GM21717 (cell line): ENCODE measurements around the gene BAIAP2.

Experiments used
- ATAC-seq: cut with Tn5 transposase; IDR thresholded peaks from one replicate; pipeline ENCODE4 v1.9.1; 2021; ENCODE audit warnings: mild to moderate bottlenecking, moderate library complexity; ENCODE audit not compliant: unreplicated experiment

The BAIAP2 gene

GRCh38 chr17:81036197-81036941 is 1.4 kb downstream of the BAIAP2 start:
- ATAC-seq: no peak

GRCh38 chr17:81037026-81037797 is 2.3 kb downstream of the BAIAP2 start:
- ATAC-seq: no peak

- no peak for ATAC-seq
Observed at GRCh38 chr17:81037798-81038733, 3.1 kb downstream of the BAIAP2 start.

- ATAC-seq: no peak
Observed at GRCh38 chr17:81039096-81039495, 4.1 kb downstream of the BAIAP2 start.

- no peak for ATAC-seq
Observed at GRCh38 chr17:81039854-81040758, 5.2 kb downstream of the BAIAP2 start.

GRCh38 chr17:81040791-81041337 is 5.9 kb downstream of the BAIAP2 start:
- no peak for ATAC-seq

- no peak for ATAC-seq
Observed at GRCh38 chr17:81042606-81043005, 7.7 kb downstream of the BAIAP2 start.

- ATAC-seq: no peak
Observed at GRCh38 chr17:81043319-81043724, 8.4 kb downstream of the BAIAP2 start.

GRCh38 chr17:81043725-81044427 is 8.9 kb downstream of the BAIAP2 start:
- ATAC-seq: no peak

- ATAC-seq: no peak
Observed at GRCh38 chr17:81044428-81044763, 9.4 kb downstream of the BAIAP2 start.

- no peak for ATAC-seq
Observed at GRCh38 chr17:81044764-81045589, 10.0 kb downstream of the BAIAP2 start.

GRCh38 chr17:81045590-81046095 is 10.7 kb downstream of the BAIAP2 start:
- ATAC-seq: no peak

GRCh38 chr17:81046132-81046769 is 11.3 kb downstream of the BAIAP2 start:
- ATAC-seq: no peak

- no peak for ATAC-seq
Observed at GRCh38 chr17:81046770-81047359, 11.9 kb downstream of the BAIAP2 start.

- ATAC-seq: no peak
Observed at GRCh38 chr17:81048827-81049371, 13.9 kb downstream of the BAIAP2 start.

GRCh38 chr17:81049372-81049911 is 14.5 kb downstream of the BAIAP2 start:
- ATAC-seq: no peak
